HEK293T (cell line): Measurements from ENCODE around the gene TXNDC8.

Source experiments
- FOXK2 ChIP-seq: fragments of 450-650 bp; IDR thresholded peaks from 2 replicates; pipeline ENCODE4 v1.6.1; 2016; ENCODE audit warnings: mild to moderate bottlenecking
- HDGF ChIP-seq: fragments of 450-650 bp; IDR thresholded peaks from 2 replicates; pipeline ENCODE4 v1.6.1; 2017; ENCODE audit warnings: antibody characterized with exemption, borderline replicate concordance
- PKNOX1 ChIP-seq: fragments of 450-650 bp; IDR thresholded peaks from 2 replicates; pipeline ENCODE4 v1.6.1; 2016
- TARDBP ChIP-seq: fragments of 450-650 bp; IDR thresholded peaks from 2 replicates; pipeline ENCODE4 v1.6.1; 2016
- ZNF384 ChIP-seq: fragments of 450-650 bp; IDR thresholded peaks from 2 replicates; pipeline ENCODE4 v1.6.1; 2016

DNA sequence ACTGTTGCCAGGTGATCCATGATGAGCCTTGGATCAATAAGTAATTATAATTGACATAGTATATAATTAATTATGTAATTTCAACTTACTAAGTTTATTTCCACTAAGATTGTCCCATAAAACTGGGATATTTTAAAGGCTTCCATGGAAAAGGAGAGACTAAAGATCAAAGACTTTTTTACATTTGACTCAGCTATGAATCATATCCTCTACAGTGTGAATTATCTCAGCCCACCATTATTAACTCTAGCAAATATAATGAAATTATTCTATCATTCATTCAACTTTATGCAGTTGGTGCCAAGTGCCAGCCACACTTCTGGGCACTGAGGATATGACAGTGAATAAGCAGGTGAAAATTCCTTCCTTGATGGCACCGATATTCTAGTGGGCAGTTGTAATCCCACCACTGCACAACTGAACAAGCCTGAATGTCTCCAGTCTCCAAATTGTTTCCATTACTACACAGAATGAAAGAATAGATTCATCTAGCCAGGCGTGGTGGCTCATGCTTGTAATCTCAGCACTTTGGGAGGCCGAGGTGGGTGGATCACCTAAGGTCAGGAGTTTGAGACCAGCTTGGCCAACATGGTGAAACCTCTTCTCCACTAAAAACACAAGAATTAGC lies 59.5 kb downstream of the TXNDC8 start:
- TF ChIP-seq PKNOX1 (no peak), TARDBP (no peak), HDGF (no peak), ZNF384 (no peak), FOXK2 (no peak)
